GM19324 (cell line): ENCODE measurements around the gene TGIF1.

Experiments
- ATAC-seq: cut with Tn5 transposase; IDR thresholded peaks from one replicate; pipeline ENCODE4 v1.9.1; 2021; ENCODE audit warnings: mild to moderate bottlenecking, moderate library complexity; ENCODE audit not compliant: unreplicated experiment, low FRiP score

Gene TGIF1

DNA sequence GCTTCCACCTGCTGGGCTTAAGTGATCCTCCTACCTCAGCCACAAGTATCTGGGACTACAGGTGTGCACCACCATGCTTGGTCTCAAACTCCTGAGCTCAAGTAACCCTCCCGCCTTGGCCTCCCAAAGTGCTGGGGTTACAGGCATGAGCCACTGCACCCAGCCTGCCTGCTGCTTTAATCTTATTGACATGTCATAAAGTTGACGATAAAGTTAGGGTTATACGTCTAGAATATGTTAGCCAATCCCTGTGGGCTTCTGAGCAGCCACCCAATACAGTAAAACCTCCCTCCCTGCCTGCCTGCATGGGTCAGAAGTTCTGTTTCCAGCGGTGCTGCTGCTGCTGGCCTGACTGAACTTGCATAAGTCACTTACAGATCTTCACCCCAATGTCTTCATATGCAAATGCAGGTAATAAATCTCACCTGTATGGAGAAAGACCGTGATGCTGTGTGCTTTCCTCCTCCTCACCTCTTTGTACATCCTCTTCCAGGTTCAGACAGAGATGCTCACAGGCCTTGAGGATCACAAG, 30.1 kb downstream of the TGIF1 start:
- ATAC-seq: no peak

DNA sequence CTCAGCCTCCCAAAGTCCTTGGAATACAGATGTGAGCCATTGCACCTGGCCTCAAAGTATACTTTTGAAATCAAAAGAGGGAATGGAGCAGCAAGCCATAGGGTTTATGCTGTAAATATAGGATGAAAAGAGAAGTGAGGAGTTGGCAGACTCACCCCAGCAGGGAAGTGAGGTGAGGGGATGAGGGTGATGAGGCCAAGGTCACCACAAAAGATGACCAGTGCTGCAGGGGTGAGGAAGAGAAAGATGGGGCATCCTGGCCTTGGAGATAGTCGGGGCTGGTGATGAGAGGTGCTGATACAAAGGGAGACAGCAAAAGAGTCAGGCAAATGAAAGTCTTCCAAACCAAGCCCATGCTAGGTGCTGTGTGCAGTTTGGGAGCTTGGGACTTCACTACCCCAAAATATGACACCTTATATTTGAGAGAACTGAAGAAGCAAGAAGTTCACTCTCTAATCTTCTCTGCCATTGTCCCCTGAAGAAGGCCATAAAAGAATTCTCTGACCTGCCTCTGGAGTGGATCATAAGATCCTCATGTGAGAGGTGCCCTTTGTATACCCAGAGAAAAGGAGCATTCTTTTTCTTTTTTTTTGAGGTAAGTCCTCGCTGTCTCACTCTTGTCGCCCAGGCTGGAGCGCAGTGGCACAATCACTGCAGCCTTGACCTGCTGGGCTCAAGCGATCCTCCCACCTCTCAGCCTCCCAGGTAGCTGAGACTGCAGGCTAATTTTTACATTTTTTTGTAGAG, 31.0 kb downstream of the TGIF1 start:
- no peak for ATAC-seq

DNA sequence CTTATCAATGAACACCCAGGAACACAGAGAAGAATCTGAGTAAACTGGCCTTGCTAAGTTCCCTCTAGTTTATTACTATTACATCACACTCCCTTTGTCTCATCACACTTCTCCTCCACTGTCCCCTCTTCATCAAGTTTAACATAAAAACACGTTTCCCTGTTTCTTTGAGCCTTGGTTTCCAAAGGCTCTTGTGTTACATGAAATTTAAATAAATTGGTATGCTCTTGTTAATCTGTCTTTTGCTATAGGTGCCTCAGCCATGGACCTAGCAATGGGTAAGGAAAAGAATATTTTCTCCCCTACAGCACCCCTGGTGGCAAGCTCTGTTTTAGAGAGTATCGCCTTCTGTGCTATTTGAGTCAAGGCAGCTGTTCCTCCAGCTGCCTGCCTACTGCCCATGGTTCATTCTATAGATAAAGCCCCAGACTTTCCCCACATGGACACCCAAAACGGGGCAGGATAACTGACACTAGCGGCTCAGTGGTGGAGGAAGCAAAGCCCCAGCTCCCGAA, 31.8 kb downstream of the TGIF1 start:
- ATAC-seq: no peak

DNA sequence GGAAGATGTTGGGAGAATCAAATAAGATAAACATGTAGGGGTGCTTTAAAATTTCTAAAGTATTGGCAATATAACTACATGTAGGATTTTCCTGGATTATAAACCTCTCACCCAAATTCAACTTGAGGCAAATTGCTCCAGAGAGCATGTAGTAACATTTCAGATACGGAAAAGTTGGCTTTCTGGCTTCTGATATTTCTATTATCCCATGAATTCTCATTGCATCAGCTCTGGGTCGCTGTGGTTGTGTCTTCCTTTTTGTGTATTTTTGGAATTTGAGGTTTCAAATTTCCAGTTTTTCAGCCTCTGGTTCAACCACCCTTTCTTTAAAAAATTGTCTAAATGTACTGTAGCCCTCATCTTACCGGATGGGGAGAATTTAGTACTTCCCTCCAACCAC, 32.3 kb downstream of the TGIF1 start:
- ATAC-seq: no peak

DNA sequence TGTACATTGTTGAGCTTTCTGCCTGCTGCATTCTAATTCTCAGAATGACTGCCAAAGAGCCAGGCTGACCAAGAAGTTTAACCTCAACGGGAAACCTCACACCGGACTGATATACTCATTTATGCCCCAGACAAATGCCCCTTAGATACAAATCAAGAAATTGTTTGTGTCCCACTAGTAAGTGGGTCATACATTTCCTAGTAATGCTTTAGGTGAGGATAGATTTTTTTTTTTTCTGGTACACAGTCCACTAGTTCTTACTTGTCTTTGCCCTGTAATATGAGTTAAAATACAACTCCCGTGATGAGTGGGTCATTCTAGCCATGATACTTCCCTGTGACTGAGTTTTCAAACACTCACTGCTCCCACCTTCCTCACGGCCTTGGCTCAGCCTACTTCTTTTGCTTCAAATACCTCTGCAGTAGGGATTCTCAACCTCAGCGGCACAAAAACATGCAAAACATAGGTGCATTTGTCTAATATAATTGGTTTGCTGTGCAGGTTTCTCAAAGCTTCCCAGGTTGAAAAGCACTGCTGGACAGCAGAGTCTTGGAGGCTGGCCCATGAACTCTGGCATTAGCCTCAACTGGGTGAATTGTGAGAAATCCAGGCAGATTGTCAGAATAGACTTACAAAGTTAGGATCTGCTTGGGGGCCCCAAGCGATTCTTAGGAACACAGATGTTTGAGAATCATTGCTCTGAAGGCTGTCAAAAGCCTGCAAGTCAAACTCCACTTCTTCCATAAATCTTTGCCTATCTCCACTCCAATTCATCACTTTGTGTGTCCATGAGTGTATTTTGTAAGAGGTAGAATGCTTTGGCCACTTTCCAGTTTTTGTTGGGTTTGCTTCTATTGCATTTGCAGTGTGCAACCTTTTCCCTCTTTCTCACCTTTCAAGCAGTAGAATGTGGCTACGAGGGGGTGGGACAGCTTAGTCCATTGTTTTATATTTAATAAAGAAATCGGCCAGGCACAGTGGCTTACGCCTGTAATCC, 35.5 kb downstream of the TGIF1 start:
- no peak for ATAC-seq

GRCh38 chr18:3486512-3486911, 36.5 kb downstream of the TGIF1 start:
- no peak for ATAC-seq

GRCh38 chr18:3489462-3489861, 39.5 kb downstream of the TGIF1 start:
- ATAC-seq: no peak

GRCh38 chr18:3491981-3492555, 42.1 kb downstream of the TGIF1 start:
- ATAC-seq: no peak

DNA sequence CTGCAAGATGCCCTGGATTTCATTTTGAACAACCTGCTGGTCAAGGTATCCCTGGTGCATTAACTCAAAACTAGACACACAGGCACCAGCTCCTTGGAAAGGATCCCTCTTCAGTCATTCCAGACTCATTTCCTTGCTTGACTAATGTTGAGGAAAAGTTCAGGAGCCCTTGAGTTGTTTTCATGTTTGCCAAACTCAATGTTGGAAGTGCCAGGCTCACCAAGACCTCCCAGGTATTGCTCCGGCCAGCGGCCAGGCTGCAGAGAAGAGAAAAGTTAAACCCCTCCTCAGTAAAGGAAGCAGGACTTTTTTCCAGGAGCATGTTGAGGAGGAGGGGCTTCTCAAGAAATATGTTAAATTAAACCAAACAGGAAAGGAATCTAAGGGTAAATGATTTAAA, 42.7 kb downstream of the TGIF1 start:
- ATAC-seq: no peak

DNA sequence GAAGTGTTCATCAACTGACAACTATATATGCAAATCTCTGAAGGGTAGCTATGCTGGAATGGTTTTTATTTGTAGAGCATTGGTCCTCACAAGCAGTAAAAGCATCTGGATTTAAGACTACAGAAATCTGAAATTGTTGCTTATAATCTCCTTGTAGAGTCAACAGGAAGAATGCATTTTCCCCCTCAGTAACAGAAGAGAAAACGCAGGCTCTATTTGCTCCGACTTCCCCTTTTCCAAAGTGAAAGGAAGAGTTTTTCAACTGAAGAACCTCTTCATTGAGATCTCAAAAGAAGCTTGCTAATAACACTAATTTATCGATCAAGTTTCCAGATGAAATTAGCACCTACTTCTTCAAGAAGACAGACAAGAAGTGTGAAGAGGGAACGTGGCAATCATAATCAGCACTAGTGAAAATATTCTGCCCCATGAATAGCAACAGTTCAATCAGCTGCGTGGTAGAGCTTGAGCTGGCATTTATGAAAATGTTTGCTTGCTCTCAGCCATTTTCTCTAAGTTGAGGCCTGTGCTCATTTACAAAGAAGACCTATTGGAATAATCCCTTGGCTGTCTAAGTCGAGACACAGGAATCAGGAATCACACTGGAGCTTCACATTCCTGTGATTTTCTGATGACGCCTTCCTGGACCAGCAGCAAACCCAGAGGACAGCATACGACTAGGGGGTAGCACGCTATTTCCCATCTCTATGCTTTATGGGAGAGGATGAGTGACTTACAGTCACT, 43.7 kb downstream of the TGIF1 start:
- no peak for ATAC-seq

DNA sequence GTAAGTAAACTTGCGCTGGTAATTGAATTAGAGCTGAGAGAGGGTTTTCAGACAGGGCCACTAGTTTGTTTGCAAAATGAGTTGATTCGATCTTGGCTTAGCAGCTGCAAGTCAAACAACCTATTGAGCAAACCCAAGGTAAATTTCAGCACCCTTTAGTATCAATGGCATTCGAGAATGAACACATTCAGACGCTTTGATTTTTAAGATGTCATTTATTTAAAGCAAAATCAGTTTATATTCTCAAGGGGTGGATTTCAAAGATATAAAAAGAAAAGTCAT, 44.2 kb downstream of the TGIF1 start:
- ATAC-seq: no peak

DNA sequence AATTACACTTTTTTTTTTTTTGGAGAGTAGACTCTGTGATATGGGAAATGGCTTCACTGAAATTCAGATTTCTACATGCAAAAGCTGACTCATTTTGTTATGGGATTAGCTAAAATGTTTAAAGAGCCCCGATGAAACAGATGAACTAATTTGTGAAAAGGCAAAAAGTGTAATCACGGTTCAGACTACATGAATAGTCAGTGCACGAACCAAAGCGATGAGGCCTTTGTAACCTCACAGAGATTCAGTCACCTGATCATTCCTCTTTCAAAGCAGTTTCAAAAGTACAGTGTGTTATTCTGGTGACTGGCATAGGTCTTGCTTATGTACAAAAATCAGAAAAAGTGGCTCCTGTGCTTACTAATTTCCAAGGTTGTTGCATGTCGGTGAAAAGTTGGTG, 44.6 kb downstream of the TGIF1 start:
- no peak for ATAC-seq

DNA sequence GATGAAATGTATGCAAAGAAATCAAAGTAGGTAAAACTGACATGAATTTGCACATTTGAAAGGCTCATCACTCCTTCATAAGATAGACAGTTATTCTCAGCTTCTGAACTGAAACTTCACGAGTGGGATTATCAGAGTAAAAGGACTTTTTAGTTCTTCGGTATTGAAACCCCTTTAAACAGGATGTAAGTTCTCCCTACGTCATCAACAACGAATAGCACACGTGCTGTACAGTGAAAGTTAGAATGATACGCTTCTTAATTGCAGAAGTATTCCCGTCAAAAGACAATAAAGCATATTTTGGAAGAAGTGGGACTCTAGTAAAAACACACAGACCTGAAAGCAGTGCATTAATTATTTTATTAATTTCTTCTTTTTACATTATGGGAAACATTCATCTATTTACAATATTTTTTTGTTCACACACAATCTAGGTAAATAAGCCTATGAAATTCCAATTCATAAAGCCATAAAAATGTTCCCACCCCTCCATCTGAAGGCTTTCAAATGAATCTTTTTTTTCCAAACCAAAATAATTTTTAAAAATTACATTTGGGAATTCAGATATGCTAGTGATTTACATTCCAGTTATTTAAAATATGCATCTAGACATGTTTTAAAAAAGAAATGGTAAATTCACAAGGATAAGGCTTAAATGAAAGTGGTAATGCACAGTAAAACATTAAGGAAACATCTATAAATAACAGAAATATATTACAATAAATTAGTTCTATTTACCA, 45.9 kb downstream of the TGIF1 start:
- no peak for ATAC-seq

DNA sequence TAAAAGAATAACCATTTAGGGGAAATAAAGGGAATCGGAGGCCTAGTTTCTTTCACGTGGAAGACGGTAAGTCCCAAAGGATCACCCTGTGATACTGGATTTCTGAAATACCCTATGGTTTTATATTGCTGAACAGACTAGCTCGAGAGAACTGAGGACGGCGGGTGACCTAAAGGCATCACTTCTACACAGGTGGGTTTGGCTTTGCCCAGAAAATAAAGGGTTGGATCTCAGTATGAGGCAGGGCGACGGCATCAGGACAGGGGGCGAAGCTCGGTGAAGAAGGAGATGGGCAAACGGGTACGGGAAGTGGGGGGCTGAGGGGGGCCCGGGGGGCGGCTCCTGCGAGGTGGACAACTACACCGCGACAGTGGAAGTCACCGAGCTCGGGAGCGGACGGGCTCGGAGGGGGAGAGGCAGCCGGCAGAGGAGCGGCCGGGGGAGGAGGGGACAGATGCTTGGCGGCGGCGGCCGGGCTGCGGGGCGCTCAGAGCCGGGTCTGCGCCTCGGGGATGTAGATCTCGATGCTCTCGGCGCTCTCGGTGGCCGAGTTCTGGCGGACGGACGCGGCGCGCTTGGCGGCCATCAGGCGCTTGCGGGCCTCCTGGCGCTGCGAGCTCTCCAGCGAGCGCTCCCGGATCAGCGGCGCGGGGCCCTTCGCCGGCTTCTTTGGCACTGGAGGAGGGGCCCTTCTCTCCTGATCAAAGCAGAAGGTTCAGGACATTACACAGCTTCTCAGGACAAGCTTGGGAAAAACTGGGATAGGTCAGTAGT, 48.9 kb downstream of the TGIF1 start:
- ATAC-seq: no peak

DNA sequence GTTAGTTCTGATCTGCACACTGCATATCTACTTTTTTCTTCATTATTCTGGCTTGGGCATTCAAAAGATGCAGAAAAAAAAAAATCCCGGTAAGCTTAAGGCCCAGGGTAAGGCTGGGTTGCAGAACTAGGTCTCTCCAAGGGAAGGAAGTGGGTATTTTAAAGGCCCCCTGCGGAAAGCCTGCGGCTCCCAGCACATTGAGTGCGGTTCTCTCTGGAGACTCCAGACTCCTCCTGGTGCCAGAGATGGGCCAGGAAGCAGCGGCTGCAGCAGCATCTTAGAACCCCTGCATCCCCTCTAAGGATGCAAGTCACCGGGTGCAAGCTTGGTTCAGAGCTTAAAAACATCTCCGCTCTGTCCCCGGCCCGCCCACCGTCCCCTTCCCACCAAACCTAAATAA, 49.5 kb downstream of the TGIF1 start:
- ATAC-seq: no peak

DNA sequence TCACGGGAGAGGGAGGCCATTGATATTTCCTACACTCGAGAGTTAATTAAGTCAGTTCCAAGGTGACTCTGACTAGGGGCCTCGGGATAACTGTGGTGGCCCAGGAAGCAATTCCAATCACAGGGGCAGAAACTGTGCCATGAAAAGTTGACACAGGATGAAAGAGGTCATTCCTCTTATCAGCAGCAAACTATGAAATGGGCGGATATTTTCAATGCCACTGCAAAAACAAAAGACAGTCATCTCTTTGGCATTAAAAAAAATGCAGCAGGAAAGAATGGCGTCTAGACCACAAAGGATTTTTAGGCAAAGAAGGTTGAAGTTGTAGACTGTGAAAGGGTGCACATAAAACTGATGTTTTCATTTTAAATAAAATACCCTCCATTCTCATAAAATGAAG, 50.0 kb downstream of the TGIF1 start:
- ATAC-seq: no peak

- no peak for ATAC-seq
Measured at GRCh38 chr18:3502650-3503049, 52.7 kb downstream of the TGIF1 start.

DNA sequence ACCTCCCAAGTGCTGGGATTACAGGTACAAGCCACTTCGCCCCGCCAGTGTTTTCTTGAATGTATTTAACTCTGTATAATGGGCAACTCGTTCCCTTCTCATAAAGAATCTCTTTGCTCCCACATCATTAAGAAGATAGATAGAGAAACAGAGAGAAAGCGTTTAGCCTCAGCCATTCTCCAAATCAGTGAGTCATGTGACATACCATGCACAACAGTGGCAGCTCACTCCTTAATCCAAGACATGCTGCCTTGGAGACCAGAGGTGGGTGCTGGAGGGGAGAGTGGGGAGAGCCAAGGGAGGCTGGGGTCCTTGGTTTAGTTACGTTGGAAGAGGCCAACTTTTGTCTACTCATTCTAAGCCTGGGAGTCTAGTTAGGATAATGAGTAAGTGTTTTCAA, 54.7 kb downstream of the TGIF1 start:
- ATAC-seq: no peak
